Liver (tissue), 9 donors: Measurements from ENCODE around the gene DDX59. TPM values are rescaled to one million over a fixed set of nuclear protein-coding genes. Genes with fewer than 3 reads are reported as not detected.

Source experiments
- DNase-seq: peaks from one replicate; pipeline ENCODE4 v3.0.0-alpha.2; 2017; ENCODE audit warnings: low spot score
- H3K27ac ChIP-seq, 2 donors: one replicate each; pipeline ENCODE4 v1.7.0; 2013; ENCODE audit warnings: inconsistent platforms in 2 of 2, low read length in 2 of 2, control low read depth in 1 of 2, low read depth in 1 of 2, mild to moderate bottlenecking in 1 of 2
- H3K27me3 ChIP-seq, 4 donors: one replicate each; pipeline versions ENCODE4 v1.6.1 to v1.7.0; 2013; ENCODE audit warnings: low read length in 3 of 4, inconsistent platforms in 1 of 4, mild to moderate bottlenecking in 1 of 4, moderate library complexity in 1 of 4; ENCODE audit not compliant: control insufficient read depth in 4 of 4, insufficient read depth in 4 of 4
- H3K36me3 ChIP-seq, 4 donors: one replicate each; pipeline versions ENCODE4 v1.6.1 to v1.7.0; 2013; ENCODE audit warnings: low read length in 3 of 4, mild to moderate bottlenecking in 3 of 4, low read depth in 1 of 4, moderate library complexity in 1 of 4; ENCODE audit not compliant: control insufficient read depth in 4 of 4, insufficient read depth in 3 of 4
- H3K4me1 ChIP-seq, 4 donors: one replicate each; pipeline versions ENCODE4 v1.6.1 to v1.7.0; 2013; ENCODE audit warnings: low read length in 3 of 4, mild to moderate bottlenecking in 3 of 4, moderate library complexity in 1 of 4; ENCODE audit not compliant: control insufficient read depth in 4 of 4, insufficient read depth in 4 of 4
- H3K4me3 ChIP-seq, 3 donors: one replicate each; pipeline versions ENCODE4 v1.6.1 to v1.7.0; 2013; ENCODE audit warnings: low read length in 3 of 3, control low read depth in 1 of 3, low read depth in 1 of 3, mild to moderate bottlenecking in 1 of 3
- H3K9ac ChIP-seq, 2 donors: one replicate each; pipeline ENCODE4 v1.7.0; 2013; ENCODE audit warnings: low read length in 2 of 2, mild to moderate bottlenecking in 2 of 2, moderate library complexity in 2 of 2, control low read depth in 1 of 2, low read depth in 1 of 2
- H3K9me3 ChIP-seq, 4 donors: one replicate each; pipeline versions ENCODE4 v1.6.1 to v1.7.0; 2013; ENCODE audit warnings: low read length in 3 of 4; ENCODE audit not compliant: control insufficient read depth in 4 of 4
- ATF3 ChIP-seq: IDR thresholded peaks from 2 replicates; pipeline ENCODE4 v1.6.1; 2016; ENCODE audit warnings: antibody characterized with exemption
- CTCF ChIP-seq: fragments of 150-350 bp; IDR thresholded peaks from 2 replicates; pipeline ENCODE4 v1.5.1; 2017; ENCODE audit warnings: improper control_type of control experiment, low read depth, low read length; ENCODE audit not compliant: missing input control
- EGR1 ChIP-seq, 2 donors: IDR thresholded peaks; 2 replicates each; pipeline ENCODE4 v1.6.1; 2016 to 2018; ENCODE audit warnings: antibody characterized with exemption in 2 of 2, low read depth in 2 of 2
- FOXA1 ChIP-seq: IDR thresholded peaks from 2 replicates; pipeline ENCODE4 v1.6.1; 2016; ENCODE audit warnings: antibody characterized with exemption
- HNF4A ChIP-seq, 2 donors: conservative IDR thresholded peaks; 2 replicates each; pipeline ENCODE4 v1.6.1; 2016; ENCODE audit warnings: antibody characterized with exemption in 2 of 2, mild to moderate bottlenecking in 2 of 2
- HNF4G ChIP-seq: IDR thresholded peaks from 2 replicates; pipeline ENCODE4 v1.6.1; 2016; ENCODE audit warnings: antibody characterized with exemption
- JUND ChIP-seq, 2 donors: IDR thresholded peaks; 2 replicates each; pipeline ENCODE4 v1.6.1; 2016; ENCODE audit warnings: antibody characterized with exemption in 2 of 2
- NR2F2 ChIP-seq: IDR thresholded peaks from 2 replicates; pipeline ENCODE4 v1.6.1; 2016; ENCODE audit warnings: antibody characterized with exemption
- RAD21 ChIP-seq, 2 donors: IDR thresholded peaks; 2 replicates each; pipeline ENCODE4 v1.6.1; 2016; ENCODE audit warnings: antibody characterized with exemption in 2 of 2, mild to moderate bottlenecking in 2 of 2
- SP1 ChIP-seq: IDR thresholded peaks from 2 replicates; pipeline ENCODE4 v1.6.1; 2018; ENCODE audit warnings: antibody characterized with exemption, mild to moderate bottlenecking
- TAF1 ChIP-seq: conservative IDR thresholded peaks from 2 replicates; pipeline ENCODE4 v1.6.1; 2016; ENCODE audit warnings: antibody characterized with exemption, mild to moderate bottlenecking
- YY1 ChIP-seq: IDR thresholded peaks from 2 replicates; pipeline ENCODE4 v1.6.1; 2016; ENCODE audit warnings: antibody characterized with exemption, mild to moderate bottlenecking
- WGBS: extraction: QIAGEN DNeasy Blood & Tissue Kit; methylation state at CpG from one replicate; pipeline ENCODE4 v1.1.7; 2013; 5-methylcytosine and 5-hydroxymethylcytosine counted together
- polyA plus RNA-seq, 2 donors: library from polyadenylated mRNA; stranded (reverse) in 1 of 2; unstranded in 1 of 2; fragments of 200-250 nt in 1 of 2; fragments of >200 nt in 1 of 2; fragmentation: Nextera tagmentation in 1 of 2; extraction: Ambion mirVana in 1 of 2; gene quantifications; one replicate each; pipeline versions ENCODE4 v1.2.1 to v1.2.3, GENCODE V29; 2013 to 2015
- total RNA-seq, 2 donors: library from RNA; depleted of rRNA; stranded (reverse); fragments of >200 nt; gene quantifications; one replicate each; pipeline ENCODE4 v1.2.3, GENCODE V29; 2014
- TF ChIP-seq, protein P1 (sequence below): IDR thresholded peaks from 2 replicates; pipeline ENCODE4 v1.6.1; 2016; ENCODE audit warnings: antibody characterized with exemption
- TF ChIP-seq, protein P2 (sequence below): IDR thresholded peaks from 2 replicates; pipeline ENCODE4 v1.6.1; 2016; ENCODE audit warnings: antibody characterized with exemption, mild to moderate bottlenecking
- TF ChIP-seq, protein P3 (sequence below): IDR thresholded peaks from 2 replicates; pipeline ENCODE4 v1.6.1; 2016; ENCODE audit warnings: antibody characterized with exemption
- donor health status: healthy.
- donor health status: healthy.
- donor health status: healthy.
- donor health status: healthy.
- donor health status: healthy.

The DDX59 gene
- total and polyA plus RNA-seq, 4 donors: 5.8 to 12.1 (median 8.6) TPM

GRCh38 chr1:200692316-200692715, 22.6 kb upstream of the DDX59 start:
- Histone ChIP-seq H3K9me3 (no peaks in the 10 kb centered on the region), H3K4me1 (no peaks in the 10 kb centered on the region), H3K36me3 (no peaks in the 10 kb centered on the region), H3K27me3 (no peaks in the 10 kb centered on the region), H3K4me3 (no peak overlapping the region), H3K27ac (no peak overlapping the region), H3K9ac (no peak overlapping the region)
- TF ChIP-seq YY1: no peak
- no peak for TF ChIP-seq FOXA1
- TF ChIP-seq, protein P1, sequence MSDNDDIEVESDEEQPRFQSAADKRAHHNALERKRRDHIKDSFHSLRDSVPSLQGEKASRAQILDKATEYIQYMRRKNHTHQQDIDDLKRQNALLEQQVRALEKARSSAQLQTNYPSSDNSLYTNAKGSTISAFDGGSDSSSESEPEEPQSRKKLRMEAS: no peak
- no peak for TF ChIP-seq TAF1
- no peak for DNase-seq
- 91% methylated on average over 1 of the region's 1 CpG for WGBS

DNA sequence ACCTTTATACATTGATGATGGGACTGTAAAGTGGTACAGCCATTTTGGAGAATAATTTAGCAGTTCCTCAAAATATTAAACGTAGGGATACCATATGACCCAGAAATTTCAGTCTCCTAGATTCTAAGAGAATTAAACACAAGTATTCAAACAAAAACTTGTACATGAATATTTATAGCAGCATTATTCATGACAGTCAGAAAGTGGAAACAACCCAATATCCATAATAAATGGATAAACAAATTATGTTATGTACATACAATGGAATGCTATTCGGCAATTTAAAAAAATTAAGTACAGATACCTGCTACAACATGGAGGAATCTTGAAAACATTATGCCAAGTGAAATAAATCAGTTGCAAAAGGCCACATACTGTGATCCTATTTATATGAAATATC, 16.9 kb upstream of the DDX59 start:
- no peak overlapping the region for H3K9ac ChIP-seq
- H3K27me3 ChIP-seq: no peaks in the 10 kb centered on the region
- TF ChIP-seq NR2F2: no peak
- no peak for TF ChIP-seq RAD21 (IDR thresholded peaks at IDR 0.05)
- no peak overlapping the region for H3K27ac ChIP-seq
- H3K36me3 ChIP-seq: no peaks in the 10 kb centered on the region
- no peaks in the 10 kb centered on the region for H3K4me1 ChIP-seq
- no peaks in the 10 kb centered on the region for H3K9me3 ChIP-seq
- H3K4me3 ChIP-seq: no peak overlapping the region
- DNase-seq: no peak
- WGBS: 30% methylated on average over 2 of the region's 2 CpGs

DNA sequence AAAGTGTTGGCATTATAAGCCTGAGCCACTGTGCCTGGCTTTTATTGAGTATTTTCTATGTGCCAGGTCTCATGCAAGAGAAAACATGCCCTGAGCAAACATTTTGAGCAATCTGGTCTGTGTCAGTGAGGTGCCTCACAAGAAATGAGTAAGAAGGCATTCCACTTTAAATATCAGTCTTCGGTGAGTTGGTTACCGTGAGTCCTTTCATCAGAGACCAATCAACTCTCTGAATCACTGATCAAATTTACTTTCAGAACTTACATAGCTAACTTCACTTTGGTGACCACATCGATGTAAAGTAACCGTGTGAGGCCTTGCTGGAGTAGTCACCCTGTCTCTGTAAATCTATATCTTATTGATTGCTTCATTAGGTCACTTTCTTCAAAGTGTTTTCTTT, 14.3 kb upstream of the DDX59 start:
- TF ChIP-seq, protein P1: no peak
- TF ChIP-seq JUND (IDR thresholded peaks at IDR 0.05) (no peak), HNF4A (conservative IDR thresholded peaks at IDR 0.05) (no peak), TAF1 (no peak), CTCF (no peak), HNF4G (no peak), ATF3 (no peak), SP1 (no peak), RAD21 (IDR thresholded peaks at IDR 0.05) (no peak), YY1 (no peak), EGR1 (IDR thresholded peaks at IDR 0.05; ENCODE audit: low read depth in 2 of 2) (no peak)
- TF ChIP-seq, protein P2, sequence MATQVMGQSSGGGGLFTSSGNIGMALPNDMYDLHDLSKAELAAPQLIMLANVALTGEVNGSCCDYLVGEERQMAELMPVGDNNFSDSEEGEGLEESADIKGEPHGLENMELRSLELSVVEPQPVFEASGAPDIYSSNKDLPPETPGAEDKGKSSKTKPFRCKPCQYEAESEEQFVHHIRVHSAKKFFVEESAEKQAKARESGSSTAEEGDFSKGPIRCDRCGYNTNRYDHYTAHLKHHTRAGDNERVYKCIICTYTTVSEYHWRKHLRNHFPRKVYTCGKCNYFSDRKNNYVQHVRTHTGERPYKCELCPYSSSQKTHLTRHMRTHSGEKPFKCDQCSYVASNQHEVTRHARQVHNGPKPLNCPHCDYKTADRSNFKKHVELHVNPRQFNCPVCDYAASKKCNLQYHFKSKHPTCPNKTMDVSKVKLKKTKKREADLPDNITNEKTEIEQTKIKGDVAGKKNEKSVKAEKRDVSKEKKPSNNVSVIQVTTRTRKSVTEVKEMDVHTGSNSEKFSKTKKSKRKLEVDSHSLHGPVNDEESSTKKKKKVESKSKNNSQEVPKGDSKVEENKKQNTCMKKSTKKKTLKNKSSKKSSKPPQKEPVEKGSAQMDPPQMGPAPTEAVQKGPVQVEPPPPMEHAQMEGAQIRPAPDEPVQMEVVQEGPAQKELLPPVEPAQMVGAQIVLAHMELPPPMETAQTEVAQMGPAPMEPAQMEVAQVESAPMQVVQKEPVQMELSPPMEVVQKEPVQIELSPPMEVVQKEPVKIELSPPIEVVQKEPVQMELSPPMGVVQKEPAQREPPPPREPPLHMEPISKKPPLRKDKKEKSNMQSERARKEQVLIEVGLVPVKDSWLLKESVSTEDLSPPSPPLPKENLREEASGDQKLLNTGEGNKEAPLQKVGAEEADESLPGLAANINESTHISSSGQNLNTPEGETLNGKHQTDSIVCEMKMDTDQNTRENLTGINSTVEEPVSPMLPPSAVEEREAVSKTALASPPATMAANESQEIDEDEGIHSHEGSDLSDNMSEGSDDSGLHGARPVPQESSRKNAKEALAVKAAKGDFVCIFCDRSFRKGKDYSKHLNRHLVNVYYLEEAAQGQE: no peak
- TF ChIP-seq, protein P3, sequence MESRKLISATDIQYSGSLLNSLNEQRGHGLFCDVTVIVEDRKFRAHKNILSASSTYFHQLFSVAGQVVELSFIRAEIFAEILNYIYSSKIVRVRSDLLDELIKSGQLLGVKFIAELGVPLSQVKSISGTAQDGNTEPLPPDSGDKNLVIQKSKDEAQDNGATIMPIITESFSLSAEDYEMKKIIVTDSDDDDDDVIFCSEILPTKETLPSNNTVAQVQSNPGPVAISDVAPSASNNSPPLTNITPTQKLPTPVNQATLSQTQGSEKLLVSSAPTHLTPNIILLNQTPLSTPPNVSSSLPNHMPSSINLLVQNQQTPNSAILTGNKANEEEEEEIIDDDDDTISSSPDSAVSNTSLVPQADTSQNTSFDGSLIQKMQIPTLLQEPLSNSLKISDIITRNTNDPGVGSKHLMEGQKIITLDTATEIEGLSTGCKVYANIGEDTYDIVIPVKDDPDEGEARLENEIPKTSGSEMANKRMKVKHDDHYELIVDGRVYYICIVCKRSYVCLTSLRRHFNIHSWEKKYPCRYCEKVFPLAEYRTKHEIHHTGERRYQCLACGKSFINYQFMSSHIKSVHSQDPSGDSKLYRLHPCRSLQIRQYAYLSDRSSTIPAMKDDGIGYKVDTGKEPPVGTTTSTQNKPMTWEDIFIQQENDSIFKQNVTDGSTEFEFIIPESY: no peak
- Histone ChIP-seq H3K9me3 (no peaks in the 10 kb centered on the region), H3K4me1 (no peaks in the 10 kb centered on the region), H3K27me3 (no peaks in the 10 kb centered on the region), H3K9ac (no peak overlapping the region), H3K27ac (no peak overlapping the region), H3K4me3 (no peak overlapping the region), H3K36me3 (no peaks in the 10 kb centered on the region)
- no peak for DNase-seq
- WGBS: 61% methylated on average over 4 of the region's 4 CpGs
